CD4-positive, alpha-beta T cell (primary cell): ENCODE data around the gene ALS2CL. TPM values are rescaled to one million over a fixed set of nuclear protein-coding genes. Genes with fewer than 3 reads are reported as not detected.

Experiments used
- ATAC-seq: fragments of 200-7000 bp; cut with Tn5 transposase; one replicate; pipeline ENCODE4 v1.10.0; 2022; ENCODE audit warnings: mild to moderate bottlenecking; ENCODE audit not compliant: poor library complexity
- CTCF ChIA-PET: fragments of 350-600 bp; sonication (Branson Sonifier 250); formaldehyde crosslinking; loops from one replicate; lab custom pipeline; 2021; ENCODE audit warnings: antibody characterized with exemption, inconsistent platforms; lab: Charles Lee
- POLR2A ChIA-PET: fragments of 350-600 bp; sonication (Branson Sonifier 250); formaldehyde crosslinking; loops from one replicate; lab custom pipeline; 2021; ENCODE audit warnings: antibody characterized with exemption, inconsistent platforms; lab: Charles Lee
- DNase-seq, 14 experiments: peaks; one replicate each; pipeline ENCODE4 v3.0.0-alpha.2; 2013 to 2020; ENCODE audit warnings: mixed read lengths in 2 of 14
- H3K27ac ChIP-seq, 2 donors: one replicate each; pipeline versions ENCODE4 v1.5.1 to v1.7.0; 2013; ENCODE audit warnings: low read length in 2 of 2, low read depth in 1 of 2, mild to moderate bottlenecking in 1 of 2
- H3K27me3 ChIP-seq, 2 experiments: 1 replicate in 1 of 2; 2 replicates in 1 of 2; pipeline versions ENCODE4 v1.6.1 to v1.7.0; 2013; ENCODE audit warnings: low read length in 2 of 2, control low read depth in 1 of 2, mild to moderate bottlenecking in 1 of 2, moderate library complexity in 1 of 2; ENCODE audit not compliant: insufficient read depth in 2 of 2, control insufficient read depth in 1 of 2
- H3K36me3 ChIP-seq: one replicate; pipeline ENCODE4 v1.6.1; 2013; ENCODE audit warnings: low read length, control low read depth; ENCODE audit not compliant: insufficient read depth
- H3K4me1 ChIP-seq: one replicate; pipeline ENCODE4 v1.6.1; 2013; ENCODE audit warnings: low read length, control low read depth; ENCODE audit not compliant: insufficient read depth
- H3K4me3 ChIP-seq: one replicate; pipeline ENCODE4 v1.5.1; 2013; ENCODE audit warnings: mild to moderate bottlenecking, low read length, moderate library complexity
- H3K9me3 ChIP-seq, 2 experiments: 1 replicate in 1 of 2; 2 replicates in 1 of 2; pipeline versions ENCODE4 v1.6.1 to v1.7.0; 2013; ENCODE audit warnings: low read length in 2 of 2, mild to moderate bottlenecking in 2 of 2, control low read depth in 1 of 2, moderate library complexity in 1 of 2; ENCODE audit not compliant: control insufficient read depth in 1 of 2, insufficient read depth in 1 of 2
- H3K27ac Mint-ChIP-seq: one replicate; pipeline ENCODE4 v1.8.0; 2020; ENCODE audit warnings: mixed read lengths
- H3K27me3 Mint-ChIP-seq: one replicate; pipeline ENCODE4 v1.8.0; 2021; ENCODE audit warnings: mixed read lengths
- H3K36me3 Mint-ChIP-seq: one replicate; pipeline ENCODE4 v1.8.0; 2021; ENCODE audit warnings: low read depth, mixed read lengths
- H3K4me1 Mint-ChIP-seq: one replicate; pipeline ENCODE4 v1.8.0; 2021; ENCODE audit warnings: low read depth, mixed read lengths
- H3K4me3 Mint-ChIP-seq: one replicate; pipeline ENCODE4 v1.8.0; 2020; ENCODE audit warnings: mild to moderate bottlenecking, mixed read lengths
- H3K9me3 Mint-ChIP-seq: one replicate; pipeline ENCODE4 v1.8.0; 2020; ENCODE audit warnings: mixed read lengths
- CTCF ChIP-seq: fragments of 200-600 bp; IDR thresholded peaks from one replicate; pipeline ENCODE4 v1.8.0; 2022; ENCODE audit warnings: antibody characterized with exemption, mild to moderate bottlenecking
- intact Hi-C, 2 experiments: fragments of 100-400 bp; cut with DNase I in 1 of 2; cut with micrococcal nuclease in 1 of 2; formaldehyde crosslinking; loops; one replicate each; pipeline versions ENCODE4 v1.15.1 to v1.9.0; 2023 to 2025; cut with DNase I, micrococcal nuclease
- total RNA-seq, 174 experiments: library from RNA in 2 of 174; stranded (reverse) in 2 of 174; gene quantifications; one replicate each; pipeline ENCODE4 v1.2.3 and lab custom pipeline; 2021 to 2026

Gene ALS2CL
- total RNA-seq, 2 experiments from 2014 or later, result 45.8 to 47.6 TPM

GRCh38 chr3:46660543-46661523 lies 32.6 kb downstream of the ALS2CL start:
- no peak overlapping the region for H3K27ac Mint-ChIP-seq
- Histone ChIP-seq H3K27ac (no peak overlapping the region), H3K36me3 (no peaks in the 10 kb centered on the region), H3K4me3 (no peak overlapping the region), H3K9me3 (no peaks in the 10 kb centered on the region), H3K27me3 (no peaks in the 10 kb centered on the region), H3K4me1 (no peaks in the 10 kb centered on the region)
- H3K4me3 Mint-ChIP-seq, result no peak overlapping the region
- H3K9me3 Mint-ChIP-seq, result no peaks in the 10 kb centered on the region
- intact Hi-C loops, result no loop called here
- H3K27me3 Mint-ChIP-seq, result peaks cover 4% of the 10 kb centered on the region
- CTCF ChIA-PET, result interaction anchor here (0.8 kb wide), 1 partner anchor 172 kb away, joined by 3 read pairs; no protein-coding TSS in a partner anchor
- DNase-seq, result peak in 1 of 14 experiments; percentile 24
- no peaks in the 10 kb centered on the region for H3K36me3 Mint-ChIP-seq
- no peak for ATAC-seq
- TF ChIP-seq CTCF, result no peak
- H3K4me1 Mint-ChIP-seq, result no peaks in the 10 kb centered on the region
- POLR2A ChIA-PET, result no interaction called here

- intact Hi-C loops, result no loop called here
- Histone ChIP-seq H3K27ac (no peak overlapping the region), H3K4me3 (no peak overlapping the region), H3K36me3 (no peaks in the 10 kb centered on the region), H3K27me3 (no peaks in the 10 kb centered on the region), H3K9me3 (no peaks in the 10 kb centered on the region), H3K4me1 (no peaks in the 10 kb centered on the region)
- Mint-ChIP-seq H3K27ac (no peak overlapping the region), H3K9me3 (no peaks in the 10 kb centered on the region), H3K27me3 (peaks cover 4% of the 10 kb centered on the region), H3K4me1 (no peaks in the 10 kb centered on the region), H3K4me3 (no peak overlapping the region), H3K36me3 (no peaks in the 10 kb centered on the region)
- peak in 1 of 14 experiments; percentile 23 for DNase-seq
- ChIA-PET POLR2A (no interaction called here), CTCF (no interaction called here)
- ATAC-seq, result no peak
- TF ChIP-seq CTCF, result no peak
Observed at GRCh38 chr3:46660003-46660402, 33.5 kb downstream of the ALS2CL start.

GRCh38 chr3:46659285-46659684 lies 34.2 kb downstream of the ALS2CL start:
- no peak overlapping the region for H3K4me3 ChIP-seq
- no peak for ATAC-seq
- ChIA-PET POLR2A (no interaction called here), CTCF (interaction anchor here (2.0 kb wide), 1 partner anchor 171 kb away, joined by 5 read pairs; no protein-coding TSS in a partner anchor)
- no peak overlapping the region for H3K27ac Mint-ChIP-seq
- no peaks in the 10 kb centered on the region for H3K9me3 Mint-ChIP-seq
- H3K27ac ChIP-seq, result no peak overlapping the region
- intact Hi-C loops, result no loop called here
- H3K27me3 Mint-ChIP-seq, result peaks cover 4% of the 10 kb centered on the region
- DNase-seq, result no peak
- H3K4me3 Mint-ChIP-seq, result no peak overlapping the region
- no peaks in the 10 kb centered on the region for H3K9me3 ChIP-seq
- H3K36me3 Mint-ChIP-seq, result no peaks in the 10 kb centered on the region
- TF ChIP-seq CTCF, result no peak
- no peaks in the 10 kb centered on the region for H3K4me1 ChIP-seq
- H3K27me3 ChIP-seq, result no peaks in the 10 kb centered on the region
- no peaks in the 10 kb centered on the region for H3K4me1 Mint-ChIP-seq
- H3K36me3 ChIP-seq, result no peaks in the 10 kb centered on the region
